GM10847 (cell line): ENCODE data around the gene KIAA0040.

Experiments
- POLR2A ChIP-seq: IDR thresholded peaks from 2 replicates; pipeline ENCODE4 v1.6.1; 2011; ENCODE audit not compliant: insufficient read length; ENCODE audit errors: extremely low read depth

The KIAA0040 gene

GRCh38 chr1:175186433-175187160 is 6.0 kb downstream of the KIAA0040 start:
- no peak for TF ChIP-seq POLR2A

- TF ChIP-seq POLR2A = no peak
These were observed 6.7 kb downstream of the KIAA0040 start for GRCh38 chr1:175185903-175186302.

- TF ChIP-seq POLR2A = no peak
These were observed 9.0 kb downstream of the KIAA0040 start for GRCh38 chr1:175183586-175183985.

- TF ChIP-seq POLR2A = no peak
These were observed 10.3 kb downstream of the KIAA0040 start for GRCh38 chr1:175182201-175182746.

GRCh38 chr1:175179837-175180590 is 12.6 kb downstream of the KIAA0040 start:
- TF ChIP-seq POLR2A = no peak

- TF ChIP-seq POLR2A = no peak
These were observed 14.1 kb downstream of the KIAA0040 start for GRCh38 chr1:175178456-175178855.

- no peak for TF ChIP-seq POLR2A
These were observed 14.5 kb downstream of the KIAA0040 start for GRCh38 chr1:175178056-175178455.

GRCh38 chr1:175176246-175176645 is 16.3 kb downstream of the KIAA0040 start:
- no peak for TF ChIP-seq POLR2A

- no peak for TF ChIP-seq POLR2A
These were observed 18.1 kb downstream of the KIAA0040 start for GRCh38 chr1:175174309-175175102.

GRCh38 chr1:175173531-175173930 is 19.0 kb downstream of the KIAA0040 start:
- no peak for TF ChIP-seq POLR2A

GRCh38 chr1:175172503-175172902 is 20.1 kb downstream of the KIAA0040 start:
- TF ChIP-seq POLR2A = no peak

- no peak for TF ChIP-seq POLR2A
These were observed 21.3 kb downstream of the KIAA0040 start for GRCh38 chr1:175171036-175171913.

GRCh38 chr1:175169286-175170018 is 23.1 kb downstream of the KIAA0040 start:
- no peak for TF ChIP-seq POLR2A

GRCh38 chr1:175168782-175169181 is 23.8 kb downstream of the KIAA0040 start:
- no peak for TF ChIP-seq POLR2A

GRCh38 chr1:175167861-175168260 is 24.7 kb downstream of the KIAA0040 start:
- TF ChIP-seq POLR2A = no peak
